SK-N-MC (cell line): ENCODE data around the gene PAK6.

Experiments
- EZH2 ChIP-seq: fragments of 200-600 bp; sonication (generic); IDR thresholded peaks from one replicate; pipeline ENCODE4 v1.6.1; 2017; ENCODE audit warnings: antibody characterized with exemption
- POLR2AphosphoS5 ChIP-seq: IDR thresholded peaks from 2 replicates; pipeline ENCODE4 v1.6.1; 2012; ENCODE audit warnings: mild to moderate bottlenecking, low read depth, low read length, borderline replicate concordance

DNA sequence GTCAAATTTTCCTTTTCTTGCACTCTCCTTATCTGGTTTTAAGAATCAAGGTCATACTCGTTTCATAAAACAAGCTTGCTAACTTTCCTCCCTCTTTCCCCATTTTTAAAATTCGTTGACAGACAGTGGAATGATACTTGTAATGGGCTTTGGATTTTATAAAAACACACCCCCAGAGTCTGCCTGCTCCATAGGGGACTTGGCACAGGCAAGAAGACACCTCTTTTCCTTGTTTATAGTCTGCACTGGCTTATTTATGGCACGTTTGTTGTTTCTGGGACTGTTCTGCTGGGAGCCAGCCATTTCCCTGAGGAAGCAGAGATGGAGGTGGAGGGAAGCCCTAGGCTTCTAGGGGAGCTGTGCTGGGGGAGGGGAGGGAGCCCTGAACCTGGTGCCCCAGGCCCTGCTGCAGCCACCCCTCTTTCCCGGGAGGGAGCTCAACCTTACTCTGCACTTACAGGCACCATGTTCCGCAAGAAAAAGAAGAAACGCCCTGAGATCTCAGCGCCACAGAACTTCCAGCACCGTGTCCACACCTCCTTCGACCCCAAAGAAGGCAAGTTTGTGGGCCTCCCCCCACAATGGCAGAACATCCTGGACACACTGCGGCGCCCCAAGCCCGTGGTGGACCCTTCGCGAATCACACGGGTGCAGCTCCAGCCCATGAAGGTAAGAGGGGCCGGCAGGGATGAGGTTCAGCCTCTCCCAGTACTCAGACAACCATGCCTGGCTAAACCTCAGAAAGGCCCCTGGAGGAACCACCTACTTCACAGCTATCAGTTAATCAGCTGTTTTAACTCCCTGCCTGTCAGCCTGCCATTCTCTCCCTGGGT is 25.7 kb downstream of the PAK6 start:
- no peak for TF ChIP-seq POLR2AphosphoS5
- no peak for TF ChIP-seq EZH2
